Stimulated activated CD8-positive, alpha-beta memory T cell treated with anti-CD3 and anti-CD28 coated beads, Interleukin-7, amount 100 ng/mL, for 1 hour (primary cell): ENCODE results near the gene LTC4S.

ENCODE experiments used
- DNase-seq, 2 donors: peaks; one replicate each; pipeline ENCODE4 v3.0.0-alpha.2; 2020; ENCODE audit warnings: low read depth in 2 of 2

LTC4S gene

GRCh38 chr5:179795049-179795862 is 1.5 kb downstream of the LTC4S start:
- no peak for DNase-seq

GRCh38 chr5:179795863-179796833 is 2.4 kb downstream of the LTC4S start:
- DNase-seq = no peak

DNA sequence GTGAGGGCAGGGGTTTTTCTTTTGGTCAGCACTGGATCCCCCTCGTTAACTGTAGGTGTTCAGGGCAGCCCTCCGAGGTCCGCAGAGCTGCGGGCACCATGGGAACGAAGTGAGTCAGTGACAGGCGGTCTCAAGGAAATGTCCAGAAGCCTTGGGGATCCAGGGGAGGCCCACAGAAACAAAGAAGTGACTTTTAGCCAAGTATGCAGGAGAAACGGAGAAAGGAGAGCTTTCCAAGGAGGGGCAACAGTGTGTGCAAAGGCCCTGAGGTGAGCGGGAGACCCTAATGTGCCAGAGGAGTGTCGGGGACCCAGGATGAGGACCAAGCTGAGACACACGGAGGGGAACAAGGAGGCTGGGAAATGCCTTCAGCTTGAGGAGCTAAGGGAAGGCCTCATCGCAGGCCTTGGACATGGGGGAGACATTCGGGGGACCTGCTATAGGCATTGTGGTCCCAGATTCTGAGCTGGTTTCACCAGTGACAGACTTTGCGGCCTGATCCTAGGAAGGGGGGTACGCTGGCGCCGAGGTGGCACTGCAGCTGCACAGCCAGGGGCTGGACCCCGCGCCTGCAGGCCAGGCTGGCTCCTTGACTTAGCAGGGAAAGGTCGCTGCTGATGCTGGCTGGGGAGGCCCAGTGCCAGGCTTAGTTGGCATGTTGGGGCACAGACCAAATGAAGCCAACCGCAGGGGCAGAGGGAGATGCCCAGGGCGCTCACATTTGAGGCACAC is 3.3 kb downstream of the LTC4S start:
- DNase-seq = no peak

GRCh38 chr5:179797741-179798140 is 4.0 kb downstream of the LTC4S start:
- DNase-seq = no peak

DNA sequence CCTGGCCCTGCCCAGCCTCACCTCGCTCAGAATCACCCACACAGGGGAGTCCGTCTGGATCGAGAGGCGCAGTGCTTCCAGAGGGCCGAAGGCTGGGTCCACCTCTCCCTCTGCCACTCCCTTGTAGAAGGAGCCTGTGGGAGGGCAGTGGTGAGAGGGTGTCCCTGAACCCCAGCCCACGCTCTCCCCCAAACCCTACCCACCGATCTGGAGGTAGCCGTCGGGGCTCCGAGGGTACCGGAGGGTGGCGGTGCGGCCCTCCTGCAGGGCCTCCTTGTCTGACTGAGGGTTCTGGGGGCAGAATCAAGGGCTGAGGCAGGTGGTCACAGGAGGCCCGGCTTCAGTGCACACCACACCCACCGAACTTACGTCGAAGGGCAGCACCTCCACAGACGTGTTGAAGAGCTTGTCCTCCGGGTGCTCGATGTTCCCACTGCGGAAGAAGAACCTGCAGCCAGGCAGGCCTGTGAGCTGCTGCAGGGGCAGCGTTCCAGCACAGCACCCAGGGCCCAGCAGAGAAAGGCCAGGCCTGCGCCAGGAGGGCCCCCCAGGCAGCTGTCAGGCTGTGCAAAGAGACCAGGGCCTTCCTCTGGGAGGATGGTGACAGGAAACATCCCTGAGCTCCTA is 4.5 kb downstream of the LTC4S start:
- DNase-seq = no peak

DNA sequence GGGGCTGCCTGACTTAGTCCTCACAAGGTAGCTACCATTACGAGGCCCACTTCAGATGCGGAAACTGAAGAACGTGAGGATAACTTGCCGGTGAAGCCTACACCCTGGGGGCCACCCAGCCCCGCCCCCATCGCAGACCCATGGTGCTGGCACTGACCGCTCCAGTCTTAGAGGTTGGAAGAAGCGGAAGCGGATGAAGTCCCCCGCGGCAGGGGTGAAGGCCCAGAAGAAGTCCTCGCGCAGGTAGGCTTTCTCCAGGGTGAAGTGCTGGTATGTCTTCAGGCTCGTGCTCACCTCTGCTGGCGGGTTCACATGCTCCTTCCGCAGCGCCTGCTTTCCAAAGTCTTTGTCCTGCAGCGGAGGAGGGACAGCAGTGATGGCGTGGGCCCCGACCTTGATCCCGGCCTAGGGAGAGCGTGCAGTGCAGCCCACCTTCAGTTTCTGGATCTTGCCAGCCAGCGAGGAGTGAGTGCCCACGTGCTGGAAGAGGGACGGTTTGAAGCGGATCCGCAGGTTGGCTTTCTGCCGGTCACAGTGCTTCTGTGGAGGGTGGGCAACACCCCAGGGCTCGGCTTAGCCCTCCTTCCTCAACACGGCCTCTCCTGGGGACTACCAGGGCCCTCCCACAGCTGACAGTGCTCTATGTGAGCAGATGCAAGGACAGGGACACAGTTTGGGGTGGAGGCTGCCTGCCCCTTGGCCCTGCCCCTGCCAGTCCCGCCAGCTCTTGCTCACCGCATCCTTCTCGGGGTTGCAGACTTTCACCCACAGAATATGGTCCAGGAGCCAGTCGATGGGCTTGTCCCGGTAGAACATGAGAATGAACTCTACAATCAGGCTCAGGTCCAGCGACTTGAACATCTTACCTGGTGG is 5.2 kb downstream of the LTC4S start:
- no peak for DNase-seq

- no peak for DNase-seq
Measured at GRCh38 chr5:179799644-179799973, 5.8 kb downstream of the LTC4S start.

DNA sequence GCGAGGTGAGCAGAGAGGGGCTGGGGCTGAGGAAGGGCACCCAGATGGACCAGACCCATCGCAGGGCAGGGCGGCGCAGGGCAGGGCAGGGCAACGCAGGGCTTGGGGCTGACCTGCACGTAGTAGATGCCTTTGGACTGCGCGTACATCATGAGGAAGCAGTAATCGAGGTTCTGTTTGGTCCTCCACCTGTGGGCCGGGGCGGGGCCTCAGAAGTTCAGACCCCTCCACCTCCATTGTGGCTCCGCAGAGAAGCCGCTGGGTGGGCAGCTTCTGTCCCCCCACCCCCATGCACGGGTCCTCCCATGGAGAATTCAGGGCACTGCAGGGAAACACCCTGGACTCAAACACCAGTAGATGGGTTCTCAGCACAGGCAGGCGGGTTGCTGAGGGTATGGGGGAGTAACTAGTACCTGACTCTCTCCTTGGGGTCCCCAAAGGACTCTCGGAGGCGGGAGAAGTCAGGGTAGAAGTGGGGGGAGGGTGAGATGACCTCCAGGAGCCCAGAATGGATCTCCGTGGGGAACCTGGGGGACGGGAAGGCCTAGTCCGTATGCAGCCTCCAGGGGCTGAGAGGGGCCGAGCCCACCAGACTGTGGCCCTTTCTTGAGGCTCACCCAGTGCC is 6.4 kb downstream of the LTC4S start:
- DNase-seq = no peak

- DNase-seq = no peak
Measured at GRCh38 chr5:179800696-179801201, 7.0 kb downstream of the LTC4S start.

- peak; percentile 70 to 82 for DNase-seq
Measured at GRCh38 chr5:179801304-179802206, 7.8 kb downstream of the LTC4S start.

GRCh38 chr5:179802207-179802883 is 8.6 kb downstream of the LTC4S start:
- no peak for DNase-seq

GRCh38 chr5:179802950-179803562 is 9.3 kb downstream of the LTC4S start:
- no peak for DNase-seq

GRCh38 chr5:179803651-179804554 is 10.1 kb downstream of the LTC4S start:
- DNase-seq = no peak

DNA sequence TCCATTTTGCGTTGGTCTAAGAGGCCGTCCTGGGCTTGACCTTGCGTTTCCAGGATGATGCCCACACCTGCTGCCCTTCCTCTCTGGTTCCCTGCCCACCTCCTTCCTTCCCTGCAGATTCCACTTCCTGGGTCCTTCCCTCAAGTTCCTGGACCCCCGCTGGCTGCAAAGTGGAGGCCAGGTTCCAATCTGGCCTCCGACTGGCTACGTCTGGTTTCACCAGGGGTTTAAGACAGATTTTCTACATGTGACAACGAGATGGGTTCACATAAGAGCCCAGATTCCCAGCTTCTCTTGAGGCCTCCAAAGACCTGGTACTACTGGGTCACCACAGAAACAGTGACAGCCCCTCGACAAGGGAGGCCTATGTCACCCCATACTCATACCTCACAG is 10.8 kb downstream of the LTC4S start:
- DNase-seq = no peak

DNA sequence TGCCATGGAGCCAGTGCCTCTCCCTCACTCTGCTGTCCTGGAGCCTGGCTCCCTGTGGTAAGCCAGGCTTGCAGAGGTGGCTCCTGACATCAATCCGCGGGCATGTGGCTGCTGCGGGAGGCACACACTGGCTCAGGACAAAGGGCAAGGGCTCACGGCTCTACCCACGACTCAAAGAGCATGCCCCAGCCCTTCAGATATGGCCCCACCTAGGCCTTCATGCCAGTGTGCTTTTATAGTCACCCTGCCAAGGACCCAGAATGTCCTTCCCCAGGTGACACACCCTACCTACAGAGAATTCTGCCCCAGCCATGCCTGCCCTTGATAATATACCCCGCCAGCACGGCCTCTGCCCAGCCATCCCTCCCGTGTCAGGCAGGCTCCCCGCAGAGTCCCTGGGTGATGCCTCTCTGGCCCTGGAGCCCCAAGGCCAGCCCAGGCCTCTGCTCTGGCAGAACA is 11.3 kb downstream of the LTC4S start:
- no peak for DNase-seq

DNA sequence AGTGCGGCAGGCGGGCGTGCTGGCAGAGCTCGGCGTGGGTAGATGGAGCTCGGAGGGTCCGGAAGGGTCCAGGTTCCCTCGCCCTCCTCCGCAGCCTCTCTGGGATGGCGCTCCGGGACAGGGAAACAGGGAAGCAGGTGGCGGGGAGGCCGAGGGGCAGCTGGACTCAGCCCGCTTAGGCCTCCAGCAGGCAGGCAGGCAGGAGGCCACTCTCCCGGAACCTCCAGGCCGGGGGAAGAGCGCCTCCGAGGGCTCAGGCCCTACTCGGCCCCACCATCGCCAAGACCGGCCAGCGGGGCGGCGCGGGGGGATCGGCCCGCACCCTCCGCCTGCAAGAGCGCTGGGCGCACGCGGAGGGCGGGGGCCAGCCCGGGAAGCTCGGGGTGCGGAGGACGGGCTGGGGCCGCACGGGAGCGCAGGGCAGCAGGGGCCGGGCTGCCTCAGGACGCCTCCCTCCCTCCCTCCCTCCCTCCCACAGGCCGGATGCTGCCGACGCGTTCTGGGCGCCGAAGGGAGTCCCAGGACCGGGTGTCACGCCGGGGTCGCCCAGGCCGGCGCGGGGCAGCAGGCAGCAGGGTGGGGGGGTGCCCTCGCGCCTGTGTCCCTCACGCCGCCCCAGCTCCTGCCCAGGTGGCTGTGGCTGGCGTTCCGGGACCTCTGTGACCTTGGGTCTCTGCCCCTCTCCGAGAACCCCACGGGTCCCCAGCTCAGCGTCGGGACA is 11.9 kb downstream of the LTC4S start:
- no peak for DNase-seq
